Muscle layer of duodenum (tissue), 2 donors: ENCODE results near the gene MAGI1.

Experiments
- H3K27ac ChIP-seq: one replicate; pipeline ENCODE4 v1.7.0; 2013; ENCODE audit warnings: mild to moderate bottlenecking, low read length
- H3K27me3 ChIP-seq: one replicate; pipeline ENCODE4 v1.7.0; 2013; ENCODE audit warnings: low read depth, mild to moderate bottlenecking, control low read depth, low read length
- H3K36me3 ChIP-seq, 2 donors: one replicate each; pipeline ENCODE4 v1.7.0; 2013; ENCODE audit warnings: low read length in 2 of 2, control low read depth in 1 of 2, mild to moderate bottlenecking in 1 of 2; ENCODE audit not compliant: insufficient read depth in 2 of 2, control insufficient read depth in 1 of 2
- H3K4me1 ChIP-seq, 2 donors: one replicate each; pipeline ENCODE4 v1.7.0; 2013; ENCODE audit warnings: low read length in 2 of 2, mild to moderate bottlenecking in 2 of 2, control low read depth in 1 of 2, moderate library complexity in 1 of 2; ENCODE audit not compliant: insufficient read depth in 2 of 2, control insufficient read depth in 1 of 2
- H3K4me3 ChIP-seq, 2 donors: one replicate each; pipeline ENCODE4 v1.7.0; 2013; ENCODE audit warnings: low read length in 2 of 2, low read depth in 1 of 2, mild to moderate bottlenecking in 1 of 2
- H3K9me3 ChIP-seq, 2 donors: one replicate each; pipeline ENCODE4 v1.7.0; 2013; ENCODE audit warnings: low read length in 2 of 2, control low read depth in 1 of 2, mild to moderate bottlenecking in 1 of 2; ENCODE audit not compliant: control insufficient read depth in 1 of 2
- donor health status: healthy.

Gene MAGI1

GRCh38 chr3:65714134-65714533 is 324.6 kb downstream of the MAGI1 start:
- Histone ChIP-seq H3K27me3 (no peaks in the 10 kb centered on the region), H3K4me1 (no peaks in the 10 kb centered on the region), H3K9me3 (no peaks in the 10 kb centered on the region), H3K4me3 (no peak overlapping the region), H3K36me3 (no peaks in the 10 kb centered on the region), H3K27ac (no peak overlapping the region)

GRCh38 chr3:65713016-65713415 is 325.7 kb downstream of the MAGI1 start:
- H3K9me3 ChIP-seq = no peaks in the 10 kb centered on the region
- H3K4me1 ChIP-seq = no peaks in the 10 kb centered on the region
- H3K27ac ChIP-seq = no peak overlapping the region
- no peaks in the 10 kb centered on the region for H3K27me3 ChIP-seq
- no peak overlapping the region for H3K4me3 ChIP-seq
- no peaks in the 10 kb centered on the region for H3K36me3 ChIP-seq

- Histone ChIP-seq H3K36me3 (no peaks in the 10 kb centered on the region), H3K27me3 (no peaks in the 10 kb centered on the region), H3K4me1 (peaks cover 0 to 1% of the 10 kb centered on the region in 2 donors), H3K9me3 (no peaks in the 10 kb centered on the region), H3K27ac (no peak overlapping the region), H3K4me3 (no peak overlapping the region)
These were observed 326.6 kb downstream of the MAGI1 start for GRCh38 chr3:65712140-65712539.

- Histone ChIP-seq H3K4me1 (peaks cover 0 to 6% of the 10 kb centered on the region in 2 donors), H3K36me3 (no peaks in the 10 kb centered on the region), H3K9me3 (no peaks in the 10 kb centered on the region), H3K27me3 (no peaks in the 10 kb centered on the region), H3K27ac (no peak overlapping the region), H3K4me3 (no peak overlapping the region)
These were observed 331.7 kb downstream of the MAGI1 start for GRCh38 chr3:65706776-65707568.

GRCh38 chr3:65706301-65706700 is 332.4 kb downstream of the MAGI1 start:
- Histone ChIP-seq H3K9me3 (no peaks in the 10 kb centered on the region), H3K36me3 (no peaks in the 10 kb centered on the region), H3K4me1 (peaks cover 0 to 6% of the 10 kb centered on the region in 2 donors), H3K27me3 (no peaks in the 10 kb centered on the region), H3K27ac (no peak overlapping the region), H3K4me3 (no peak overlapping the region)

- no peak overlapping the region for H3K4me3 ChIP-seq
- H3K27ac ChIP-seq = no peak overlapping the region
- no peaks in the 10 kb centered on the region for H3K36me3 ChIP-seq
- peaks cover 0 to 6% of the 10 kb centered on the region in 2 donors for H3K4me1 ChIP-seq
- no peaks in the 10 kb centered on the region for H3K9me3 ChIP-seq
- H3K27me3 ChIP-seq = no peaks in the 10 kb centered on the region
These were observed 334.9 kb downstream of the MAGI1 start for GRCh38 chr3:65703820-65704219.

GRCh38 chr3:65703026-65703425 is 335.7 kb downstream of the MAGI1 start:
- Histone ChIP-seq H3K27me3 (no peaks in the 10 kb centered on the region), H3K4me3 (no peak overlapping the region), H3K9me3 (no peaks in the 10 kb centered on the region), H3K36me3 (no peaks in the 10 kb centered on the region), H3K4me1 (peaks cover 0 to 6% of the 10 kb centered on the region in 2 donors), H3K27ac (no peak overlapping the region)

GRCh38 chr3:65702202-65702601 is 336.5 kb downstream of the MAGI1 start:
- no peaks in the 10 kb centered on the region for H3K27me3 ChIP-seq
- H3K4me1 ChIP-seq = peaks cover 0 to 5% of the 10 kb centered on the region in 2 donors
- no peaks in the 10 kb centered on the region for H3K36me3 ChIP-seq
- H3K4me3 ChIP-seq = no peak overlapping the region
- no peak overlapping the region for H3K27ac ChIP-seq
- no peaks in the 10 kb centered on the region for H3K9me3 ChIP-seq

GRCh38 chr3:65701516-65701915 is 337.2 kb downstream of the MAGI1 start:
- Histone ChIP-seq H3K4me3 (no peak overlapping the region), H3K4me1 (peaks cover 0 to 3% of the 10 kb centered on the region in 2 donors), H3K27me3 (no peaks in the 10 kb centered on the region), H3K27ac (no peak overlapping the region), H3K9me3 (no peaks in the 10 kb centered on the region), H3K36me3 (no peaks in the 10 kb centered on the region)

GRCh38 chr3:65689436-65689835 is 349.3 kb downstream of the MAGI1 start:
- Histone ChIP-seq H3K27ac (no peak overlapping the region), H3K36me3 (no peaks in the 10 kb centered on the region), H3K4me1 (no peaks in the 10 kb centered on the region), H3K27me3 (no peaks in the 10 kb centered on the region), H3K9me3 (no peaks in the 10 kb centered on the region), H3K4me3 (no peak overlapping the region)

- Histone ChIP-seq H3K27me3 (no peaks in the 10 kb centered on the region), H3K4me1 (no peaks in the 10 kb centered on the region), H3K9me3 (no peaks in the 10 kb centered on the region), H3K27ac (no peak overlapping the region), H3K36me3 (no peaks in the 10 kb centered on the region), H3K4me3 (no peak overlapping the region)
These were observed 351.0 kb downstream of the MAGI1 start for GRCh38 chr3:65687741-65688140.
